ENCODE results near the gene LRRC71. TPM values are rescaled to one million over a fixed set of nuclear protein-coding genes. Genes with fewer than 3 reads are reported as not detected.

The LRRC71 gene
- total and polyA plus RNA-seq, 2 of the 8 experiments (the other 6 are each of a cell fraction or from before 2014, with no cell fraction given): 0.05 TPM; not detected in 1

DNA sequence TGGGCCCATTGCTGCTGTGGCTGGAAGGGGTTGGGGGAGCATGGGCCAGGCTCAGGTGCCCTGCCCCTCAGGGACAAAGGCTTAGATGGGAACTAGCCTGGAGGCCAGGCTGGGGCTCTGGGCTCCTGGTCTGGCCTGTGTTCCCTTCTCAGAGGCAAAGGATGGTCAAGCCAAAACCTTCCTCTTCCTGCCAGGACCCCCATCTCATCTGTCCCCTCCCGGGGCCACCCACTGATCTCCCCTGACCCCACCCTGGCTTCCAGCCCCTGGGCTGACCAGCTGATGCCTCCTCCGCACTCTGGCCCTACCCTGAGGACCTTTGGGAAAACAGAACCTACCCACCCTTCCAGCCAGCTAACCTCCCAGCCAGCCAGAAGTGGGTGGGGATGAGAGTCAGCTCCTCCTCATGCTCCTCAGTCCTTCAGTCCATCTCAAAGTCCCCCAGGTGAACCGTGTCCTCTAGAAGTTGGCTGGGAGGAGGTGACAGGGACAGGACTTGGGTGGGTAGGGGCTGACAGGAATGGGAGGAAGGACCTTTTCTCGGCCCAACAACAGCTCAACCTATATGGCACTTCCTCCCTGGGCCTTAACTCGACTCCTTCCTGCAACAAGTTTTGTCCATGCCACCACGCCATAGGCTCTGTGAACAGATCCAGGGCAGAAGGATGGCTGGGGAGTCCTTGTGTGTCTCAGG, 19.4 kb upstream of the LRRC71 start:
- DNase-seq (ENCODE audit: low read depth in 1 of 2, low spot score in 2 of 2): no peak
- 92% methylated on average over 6 of the region's 6 CpGs; no CpG with 5 or more reads in 1 of the 2 experiments for WGBS, 2 experiments (ENCODE audit: extremely low coverage in 1 of 2, insufficient coverage in 1 of 2, insufficient read length in 1 of 2, insufficient replicate concordance in 2 of 2, low coverage in 1 of 2, low lambda C conversion rate in 2 of 2, missing lambda C conversion rate in 1 of 2)
- H2BK20ac ChIP-seq (ENCODE audit: low read length): no peak overlapping the region
- no peak overlapping the region for H3K14ac ChIP-seq (ENCODE audit: insufficient read length)
- H2BK12ac ChIP-seq (ENCODE audit: low read depth, low read length): no peak overlapping the region
- no peak overlapping the region for H3K18ac ChIP-seq (ENCODE audit: extremely low read depth, low read length)
- no peaks in the 10 kb centered on the region for H3K79me1 ChIP-seq (ENCODE audit: low read depth, low read length)
- no peak for FAIRE-seq
- H3K36me3 ChIP-seq (ENCODE audit: control insufficient read depth in 2 of 4, insufficient read depth in 4 of 4, low read length in 3 of 4): no peaks in the 10 kb centered on the region
- H4K91ac ChIP-seq (replicated peaks; ENCODE audit: insufficient read length, low read length): no peak overlapping the region
- ChIA-PET POLR2A (ENCODE audit: partially characterized antibody) (interaction anchor here (0.7 to 1.2 kb wide), 5 partner anchors 10 to 23 kb away, joined by 3 to 4 read pairs (median 3); no protein-coding TSS in a partner anchor), CTCF (ENCODE audit: partially characterized antibody) (interaction anchor here (1.0 to 6.7 kb wide), 14 partner anchors 8 to 281 kb away, joined by 3 to 73 read pairs (median 7); partner anchors contain the start of genes LRRC71, NTRK1 and PEAR1)
- no peak overlapping the region for H2AFZ ChIP-seq (ENCODE audit: low read length)
- H3K4me3 ChIP-seq (ENCODE audit: extremely low read depth in 1 of 4, insufficient read depth in 2 of 4, low read depth in 3 of 4, low read length in 4 of 4): no peak overlapping the region
- H3K4ac ChIP-seq (replicated peaks; ENCODE audit: insufficient read length, low read depth, low read length): no peak overlapping the region
- peaks cover 0 to 7% (median 2%) of the 10 kb centered on the region in 4 experiments; a peak in 4 of 7 replicates for H3K27me3 ChIP-seq (replicated peaks in 1 of 4; ENCODE audit: control insufficient read depth in 3 of 4, extremely low read depth in 1 of 4, insufficient read depth in 3 of 4, low read length in 3 of 4)
- no peak overlapping the region for H2BK5ac ChIP-seq (ENCODE audit: low read depth, low read length)
- H3K56ac ChIP-seq (replicated peaks; ENCODE audit: insufficient read length, low read depth, low read length): no peak overlapping the region
- no peak overlapping the region for H4K5ac ChIP-seq (ENCODE audit: insufficient read length, low read depth, low read length)
- no peak overlapping the region for H2BK15ac ChIP-seq (ENCODE audit: low read length)
- no peak overlapping the region for H3K23ac ChIP-seq (ENCODE audit: insufficient read length)
- H2AK5ac ChIP-seq (ENCODE audit: low read depth, low read length): no peak overlapping the region
- H2BK120ac ChIP-seq (replicated peaks; ENCODE audit: low read depth, low read length): no peak overlapping the region
- no peaks in the 10 kb centered on the region for H3K79me2 ChIP-seq (ENCODE audit: control insufficient read depth in 1 of 2, insufficient read depth in 2 of 2, low read length in 2 of 2)
- H3K9ac ChIP-seq (replicated peaks in 1 of 4; ENCODE audit: extremely low read depth in 1 of 4, low read depth in 3 of 4, low read length in 3 of 4): no peak overlapping the region
- TF ChIP-seq SIRT6 (IDR thresholded peaks at IDR 0.05; ENCODE audit: low read length) (no peak), RNF2 (IDR thresholded peaks at IDR 0.05; ENCODE audit: borderline replicate concordance, low read depth, low read length, missing control alignments, poor library complexity, severe bottlenecking) (no peak)
- H4K20me1 ChIP-seq (replicated peaks in 1 of 2; ENCODE audit: control insufficient read depth in 1 of 2, insufficient read depth in 2 of 2, low read length in 2 of 2): no peaks in the 10 kb centered on the region
- H3K27ac ChIP-seq (ENCODE audit: low read depth, low read length): no peak overlapping the region
- H3K23me2 ChIP-seq (ENCODE audit: low read depth, low read length): no peaks in the 10 kb centered on the region
- no peak overlapping the region for H3K4me2 ChIP-seq (ENCODE audit: insufficient read depth in 1 of 2, low read depth in 2 of 2, low read length in 2 of 2)
- H3K9me3 ChIP-seq (ENCODE audit: insufficient read depth in 2 of 2, low read depth in 1 of 2, low read length in 1 of 2): peaks cover 0 to under 1% of the 10 kb centered on the region in 2 experiments; a peak in 1 of 4 replicates
- H3K4me1 ChIP-seq (replicated peaks in 1 of 4; ENCODE audit: control insufficient read depth in 3 of 4, insufficient read depth in 4 of 4, low read length in 3 of 4): peaks cover 0 to 7% (median 1%) of the 10 kb centered on the region in 4 experiments; a peak in 2 of 7 replicates
- H4K8ac ChIP-seq (ENCODE audit: extremely low read depth, insufficient read depth, low read length): peak overlapping the region; percentile 9; the same call in 1 of the 2 replicates
